ENCODE results near the gene MTMR4. TPM values are rescaled to one million over a fixed set of nuclear protein-coding genes. Genes with fewer than 3 reads are reported as not detected.

The MTMR4 gene
- total RNA-seq, 1 donor from 2014 or later: 62.4 TPM

- Histone ChIP-seq H3K4me3 (ENCODE audit: low read depth, low read length) (no peak overlapping the region), H3K36me3 (ENCODE audit: control insufficient read depth, insufficient read depth, low read length) (no peaks in the 10 kb centered on the region), H3K27me3 (ENCODE audit: control insufficient read depth, insufficient read depth, low read length) (no peaks in the 10 kb centered on the region)
- FAIRE-seq (no peak), DNase-seq (ENCODE audit: low read depth) (no peak)
- TF ChIP-seq, protein P1, sequence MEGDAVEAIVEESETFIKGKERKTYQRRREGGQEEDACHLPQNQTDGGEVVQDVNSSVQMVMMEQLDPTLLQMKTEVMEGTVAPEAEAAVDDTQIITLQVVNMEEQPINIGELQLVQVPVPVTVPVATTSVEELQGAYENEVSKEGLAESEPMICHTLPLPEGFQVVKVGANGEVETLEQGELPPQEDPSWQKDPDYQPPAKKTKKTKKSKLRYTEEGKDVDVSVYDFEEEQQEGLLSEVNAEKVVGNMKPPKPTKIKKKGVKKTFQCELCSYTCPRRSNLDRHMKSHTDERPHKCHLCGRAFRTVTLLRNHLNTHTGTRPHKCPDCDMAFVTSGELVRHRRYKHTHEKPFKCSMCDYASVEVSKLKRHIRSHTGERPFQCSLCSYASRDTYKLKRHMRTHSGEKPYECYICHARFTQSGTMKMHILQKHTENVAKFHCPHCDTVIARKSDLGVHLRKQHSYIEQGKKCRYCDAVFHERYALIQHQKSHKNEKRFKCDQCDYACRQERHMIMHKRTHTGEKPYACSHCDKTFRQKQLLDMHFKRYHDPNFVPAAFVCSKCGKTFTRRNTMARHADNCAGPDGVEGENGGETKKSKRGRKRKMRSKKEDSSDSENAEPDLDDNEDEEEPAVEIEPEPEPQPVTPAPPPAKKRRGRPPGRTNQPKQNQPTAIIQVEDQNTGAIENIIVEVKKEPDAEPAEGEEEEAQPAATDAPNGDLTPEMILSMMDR (IDR thresholded peaks at IDR 0.05; ENCODE audit: insufficient read depth, low read length, severe bottlenecking): no peak
Measured at GRCh38 chr17:58521680-58522079, 7.2 kb upstream of the MTMR4 start.

DNA sequence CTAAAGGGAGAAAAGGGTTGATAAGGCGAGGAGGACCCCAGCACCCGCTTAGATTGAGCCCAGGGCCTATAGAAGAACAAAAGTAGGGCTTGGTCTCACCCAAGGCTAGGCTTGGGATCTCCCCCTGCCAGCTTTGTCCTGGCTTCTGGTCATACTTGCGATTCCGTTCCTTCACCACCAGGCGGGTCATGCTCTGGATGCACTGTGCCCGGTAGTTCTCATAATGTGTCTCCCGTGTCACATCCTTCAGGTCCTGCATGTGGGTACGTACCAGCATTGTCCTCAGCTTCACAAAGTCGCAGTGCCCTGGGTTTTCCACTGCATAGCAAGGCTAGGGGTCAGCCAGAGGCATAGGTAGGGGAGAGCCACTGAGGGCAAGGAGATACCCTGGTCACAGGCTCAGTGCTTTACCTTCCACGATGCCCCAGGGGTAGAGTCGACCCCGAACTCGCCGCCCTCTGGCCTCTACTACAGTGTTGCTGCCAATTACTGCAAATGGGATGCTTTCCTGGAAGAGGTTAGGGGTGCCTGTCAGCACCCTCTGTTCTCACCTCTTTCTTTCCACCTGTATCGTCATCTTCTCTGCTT is 6.5 kb upstream of the MTMR4 start:
- Histone ChIP-seq H3K27me3 (ENCODE audit: control insufficient read depth, insufficient read depth, low read length) (no peaks in the 10 kb centered on the region), H3K4me3 (ENCODE audit: low read depth, low read length) (no peak overlapping the region), H3K36me3 (ENCODE audit: control insufficient read depth, insufficient read depth, low read length) (no peaks in the 10 kb centered on the region)
- TF ChIP-seq, protein P1 (IDR thresholded peaks at IDR 0.05; ENCODE audit: insufficient read depth, low read length, severe bottlenecking): peak; percentile 47
- no peak for DNase-seq (ENCODE audit: low read depth)
- FAIRE-seq: no peak

GRCh38 chr17:58517928-58518609 is 3.6 kb upstream of the MTMR4 start:
- FAIRE-seq (no peak), DNase-seq (ENCODE audit: low read depth) (peak; percentile 98)
- TF ChIP-seq, protein P1 (IDR thresholded peaks at IDR 0.05; ENCODE audit: insufficient read depth, low read length, severe bottlenecking): no peak
- Histone ChIP-seq H3K36me3 (ENCODE audit: control insufficient read depth, insufficient read depth, low read length) (no peaks in the 10 kb centered on the region), H3K4me3 (ENCODE audit: low read depth, low read length) (peak overlapping the region; percentile 73), H3K27me3 (ENCODE audit: control insufficient read depth, insufficient read depth, low read length) (no peaks in the 10 kb centered on the region)

- H3K27me3 ChIP-seq (ENCODE audit: control insufficient read depth, insufficient read depth, low read length): no peaks in the 10 kb centered on the region
Measured at GRCh38 chr17:58517378-58517927, 3.0 kb upstream of the MTMR4 start.

DNA sequence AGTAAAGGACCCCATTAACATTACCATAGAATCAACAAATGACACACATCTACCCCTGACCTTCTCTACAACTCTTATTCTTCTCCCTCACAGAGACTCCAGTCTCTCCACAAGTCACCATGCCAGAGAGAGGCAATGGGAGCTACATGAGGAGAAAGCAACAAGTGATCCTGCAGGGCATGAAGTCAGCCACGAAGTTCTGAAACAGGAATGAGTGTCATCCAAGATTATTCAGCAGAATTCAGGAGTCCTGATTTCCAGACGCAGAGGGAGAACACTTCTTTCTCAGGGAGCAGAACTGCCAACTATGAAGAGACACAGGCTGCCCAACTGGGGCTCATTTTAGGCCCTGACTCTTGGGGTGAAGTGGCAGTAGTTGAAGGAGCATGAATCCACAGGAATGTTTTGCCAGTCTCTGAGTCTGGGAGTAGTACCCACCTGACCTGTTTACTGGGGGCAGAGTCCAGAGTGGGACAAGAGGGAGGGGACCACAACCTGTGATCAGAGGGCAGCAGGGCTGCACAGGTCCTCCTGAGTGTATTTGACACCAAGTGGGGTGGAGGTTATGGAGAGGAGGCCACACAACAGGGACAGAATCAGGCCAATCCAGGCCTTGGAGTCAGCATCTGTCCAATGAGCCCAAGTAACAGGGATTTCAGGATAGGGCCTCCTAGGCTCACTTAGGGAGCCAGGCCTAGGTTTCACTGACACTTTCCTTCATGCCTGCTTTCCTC is 2.4 kb upstream of the MTMR4 start:
- Histone ChIP-seq H3K27me3 (ENCODE audit: control insufficient read depth, insufficient read depth, low read length) (no peaks in the 10 kb centered on the region), H3K36me3 (ENCODE audit: control insufficient read depth, insufficient read depth, low read length) (peaks cover 2% of the 10 kb centered on the region), H3K4me3 (ENCODE audit: low read depth, low read length) (peak overlapping the region; percentile 73)
- FAIRE-seq (no peak), DNase-seq (ENCODE audit: low read depth) (no peak)
- TF ChIP-seq, protein P1 (IDR thresholded peaks at IDR 0.05; ENCODE audit: insufficient read depth, low read length, severe bottlenecking): no peak

More at GRCh38 chr17:58517378-58517927, 3.0 kb upstream of the MTMR4 start:
- Histone ChIP-seq H3K36me3 (ENCODE audit: control insufficient read depth, insufficient read depth, low read length) (no peaks in the 10 kb centered on the region), H3K4me3 (ENCODE audit: low read depth, low read length) (peak overlapping the region; percentile 73)
- TF ChIP-seq, protein P1 (IDR thresholded peaks at IDR 0.05; ENCODE audit: insufficient read depth, low read length, severe bottlenecking): no peak
- DNase-seq (ENCODE audit: low read depth): no peak
- FAIRE-seq: no peak

All from bronchial epithelial cell (primary cell).